Retinal pigment epithelial cell (primary cell): ENCODE data around the gene DPP9.
A peak's percentile ranks its signal among the peaks of the same experiment; 100 is the strongest.

Source experiments
- DNase-seq: peaks from one replicate; pipeline ENCODE4 v3.0.0-alpha.2; 2010; ENCODE audit warnings: low read depth
- H3K4me3 ChIP-seq: 2 replicates; pipeline ENCODE4 v1.5.1; 2011; ENCODE audit warnings: mild to moderate bottlenecking, low read length, control low read depth, moderate library complexity
- CTCF ChIP-seq: conservative IDR thresholded peaks from 2 replicates; pipeline ENCODE4 v1.5.1; 2011; ENCODE audit warnings: low read depth, low read length, control low read depth, inconsistent platforms

The DPP9 gene

GRCh38 chr19:4638828-4639530 lies 84.7 kb downstream of the DPP9 start, which contains the start of gene TNFAIP8L1:
TSS of gene TNFAIP8L1 (plus strand) at chr19:4639516. CDS start at chr19:4651870, 12,354 bp downstream.
- DNase-seq: peak; percentile 70
- TF ChIP-seq CTCF: no peak
- peak within 1 kb of the TSS; percentile 83 for H3K4me3 ChIP-seq

GRCh38 chr19:4638317-4638716 lies 85.3 kb downstream of the DPP9 start:
- no peak for DNase-seq
- H3K4me3 ChIP-seq: no peak overlapping the region
- TF ChIP-seq CTCF: no peak

GRCh38 chr19:4636761-4637160 lies 86.9 kb downstream of the DPP9 start:
- DNase-seq: no peak
- TF ChIP-seq CTCF: no peak
- H3K4me3 ChIP-seq: no peak overlapping the region

- peak; percentile 71 for TF ChIP-seq CTCF
- no peak for DNase-seq
- H3K4me3 ChIP-seq: peak overlapping the region; percentile 55
These were observed 87.4 kb downstream of the DPP9 start for GRCh38 chr19:4636151-4636717.

- no peak for TF ChIP-seq CTCF
- no peak for DNase-seq
- peak overlapping the region; percentile 55 for H3K4me3 ChIP-seq
These were observed 87.9 kb downstream of the DPP9 start for GRCh38 chr19:4635754-4636116.

GRCh38 chr19:4633140-4633967 lies 90.3 kb downstream of the DPP9 start:
- no peak overlapping the region for H3K4me3 ChIP-seq
- peak; percentile 93 for TF ChIP-seq CTCF
- peak; percentile 23 for DNase-seq
